CD4-positive, alpha-beta T cell treated with Interleukin-2 at 100 ng/mL for 4 hours (primary cell): ENCODE data around the gene LYZL2.
A peak's percentile ranks its signal among the peaks of the same experiment; 100 is the strongest.
"Not testable (repeated sequence)": the region's sequence is repeated elsewhere in the genome, so short reads cannot be mapped to it uniquely, and the experiment has no call there.

Source experiments
- DNase-seq: peaks from one replicate; pipeline ENCODE4 v3.0.0-alpha.2; 2020; ENCODE audit warnings: low spot score

The LYZL2 gene

GRCh38 chr10:30639946-30640786, 10.6 kb upstream of the LYZL2 start:
- DNase-seq: peak; percentile 54

DNA sequence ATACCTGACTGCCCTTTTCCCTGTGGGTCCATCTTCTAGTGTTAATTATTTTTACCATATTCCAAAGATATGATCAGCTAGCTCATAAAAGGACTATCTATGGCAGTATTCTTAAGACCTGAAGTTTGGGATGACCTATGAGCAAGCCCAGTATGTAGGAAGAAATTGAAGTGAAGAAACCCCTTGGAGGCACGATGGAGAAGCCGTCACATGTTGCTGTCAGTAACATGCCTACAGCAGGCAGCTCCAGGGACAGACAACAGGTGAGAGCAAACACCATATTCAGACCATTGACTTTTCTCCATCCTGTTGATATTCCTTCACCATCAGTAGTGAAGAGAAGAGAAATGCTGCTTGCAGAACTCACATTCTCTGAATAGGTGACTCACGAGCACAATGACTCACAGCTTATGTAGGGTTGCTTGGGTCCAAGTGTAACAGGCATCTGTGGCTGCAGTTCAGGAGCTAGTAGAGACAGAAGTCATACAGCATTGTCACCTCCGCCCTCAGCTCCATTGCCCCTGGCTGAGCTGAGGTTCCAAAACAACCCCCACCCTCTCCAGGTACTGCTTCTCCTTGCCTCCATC, 8.4 kb upstream of the LYZL2 start:
- DNase-seq: no peak

- no peak for DNase-seq
Measured at GRCh38 chr10:30631188-30631587, 1.6 kb upstream of the LYZL2 start.

GRCh38 chr10:30630571-30630970, 1.0 kb upstream of the LYZL2 start:
- DNase-seq: no peak

DNA sequence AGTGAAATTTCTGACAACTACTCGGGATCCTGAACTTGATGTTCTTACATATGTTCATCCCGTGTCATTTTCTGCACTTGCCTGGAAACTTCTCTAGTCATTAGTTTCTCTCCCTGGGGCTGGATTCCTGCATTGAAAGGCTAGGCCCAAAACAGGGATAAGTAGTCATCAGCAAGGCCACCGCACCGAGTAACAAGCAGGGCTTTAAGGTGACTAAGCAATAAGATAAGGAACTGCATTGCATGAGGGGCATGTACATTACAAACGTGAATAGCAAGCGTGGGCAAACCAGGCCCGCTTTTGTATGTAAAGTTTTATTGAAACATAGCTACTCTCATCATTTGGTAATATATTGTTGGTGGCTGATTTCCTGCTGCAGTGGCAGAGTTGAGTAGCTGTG, 977 bp downstream of the LYZL2 start:
- not testable (repeated sequence) for DNase-seq

GRCh38 chr10:30626837-30627236, 2.7 kb downstream of the LYZL2 start:
- not testable (repeated sequence) for DNase-seq

DNA sequence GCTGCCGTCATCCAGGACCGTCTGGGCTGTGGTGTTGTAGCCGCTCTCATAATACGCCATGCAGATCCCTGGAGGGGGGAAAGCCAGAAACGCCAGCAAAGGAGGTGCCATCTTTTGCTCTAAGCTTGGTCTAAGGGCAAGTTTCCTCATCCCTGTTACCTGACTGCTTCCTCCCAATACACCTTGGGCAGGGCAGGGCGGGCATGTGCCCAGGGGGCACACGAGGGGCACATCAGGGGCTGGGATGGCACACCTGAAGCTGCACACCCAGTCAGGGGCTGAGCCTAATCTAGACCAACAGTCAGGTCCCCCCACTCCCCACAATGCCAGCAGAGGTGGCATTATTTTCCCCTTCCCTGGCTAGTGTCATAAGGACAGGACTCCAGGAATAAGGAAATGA, 3.4 kb downstream of the LYZL2 start:
- DNase-seq: not testable (repeated sequence)

DNA sequence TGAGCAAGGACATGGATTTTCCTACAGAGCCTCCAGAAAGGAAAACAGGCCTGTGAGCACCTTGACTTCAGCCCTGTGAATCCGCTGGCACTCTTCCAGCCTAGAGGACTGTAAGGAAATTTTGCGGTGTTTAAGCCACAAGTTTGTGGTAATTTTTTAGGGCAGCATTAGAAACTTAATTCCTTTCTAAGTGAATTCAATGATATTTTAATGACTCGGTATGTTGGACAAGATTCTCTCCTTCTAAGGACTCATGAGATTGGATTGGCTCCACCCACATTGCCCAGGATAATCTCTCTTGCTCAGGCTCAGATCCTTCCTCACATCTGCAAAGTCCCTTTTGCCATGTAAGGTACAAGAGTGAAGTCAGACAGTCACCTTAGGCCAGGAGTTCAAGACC, 4.5 kb downstream of the LYZL2 start:
- DNase-seq: no peak

DNA sequence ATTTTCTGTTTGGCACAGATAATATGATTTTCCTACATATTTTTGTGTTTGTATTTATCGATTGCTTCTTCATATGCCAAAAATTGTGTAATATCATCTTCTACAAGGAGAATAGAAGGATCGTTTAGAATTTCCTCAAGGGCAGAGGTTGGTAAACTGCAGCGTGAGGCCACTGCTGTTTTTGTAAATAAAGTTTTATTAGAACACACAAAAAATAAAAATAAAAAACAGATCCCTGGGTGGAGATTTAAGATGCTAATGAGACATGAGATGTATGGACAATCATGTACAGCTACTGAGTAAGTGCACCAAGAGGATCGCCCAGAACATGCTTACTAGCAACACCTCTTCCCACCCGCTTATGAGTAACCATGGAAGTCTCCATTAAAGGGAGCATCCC, 9.6 kb downstream of the LYZL2 start:
- DNase-seq: no peak

DNA sequence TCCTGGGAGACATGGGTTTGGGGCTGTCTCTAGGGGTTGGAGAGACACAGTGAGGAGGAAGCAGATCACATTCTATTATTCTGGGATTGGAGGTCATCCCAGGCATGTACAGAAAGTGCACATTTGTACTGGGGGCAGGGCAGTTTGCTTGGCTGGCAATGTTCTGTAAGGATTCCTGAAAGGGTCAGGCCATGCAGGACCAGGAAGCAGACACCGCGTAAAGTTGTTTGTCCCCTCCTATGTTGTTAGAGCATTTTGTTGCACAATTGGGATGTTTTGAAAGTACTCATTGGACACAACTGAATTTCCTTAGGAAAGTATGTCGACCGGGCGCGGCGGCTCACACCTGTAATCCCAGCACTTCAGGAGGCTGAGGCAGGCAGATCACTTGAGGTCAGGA, 12.5 kb downstream of the LYZL2 start:
- no peak for DNase-seq

GRCh38 chr10:30611041-30611440, 18.5 kb downstream of the LYZL2 start:
- not testable (repeated sequence) for DNase-seq

DNA sequence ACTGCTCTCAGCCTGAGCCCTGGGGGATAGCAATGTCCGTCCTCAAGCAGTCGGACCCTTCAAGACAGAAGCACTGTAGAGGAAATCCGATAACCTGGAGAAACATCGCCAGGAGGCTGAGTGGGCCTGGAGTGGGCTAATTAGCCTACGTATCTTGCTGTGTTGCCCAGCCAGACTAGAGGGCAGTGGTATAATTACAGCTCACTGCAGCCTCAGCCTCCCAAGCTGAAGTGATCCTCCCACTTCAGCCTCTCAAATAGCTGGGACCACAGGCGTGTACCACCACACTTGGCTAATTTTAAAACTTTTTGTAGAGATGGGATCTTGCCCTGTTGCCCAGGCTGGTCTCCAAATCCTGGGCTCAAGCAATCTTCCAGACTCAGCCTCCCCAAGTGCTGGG, 21.7 kb downstream of the LYZL2 start:
- DNase-seq: no peak

DNA sequence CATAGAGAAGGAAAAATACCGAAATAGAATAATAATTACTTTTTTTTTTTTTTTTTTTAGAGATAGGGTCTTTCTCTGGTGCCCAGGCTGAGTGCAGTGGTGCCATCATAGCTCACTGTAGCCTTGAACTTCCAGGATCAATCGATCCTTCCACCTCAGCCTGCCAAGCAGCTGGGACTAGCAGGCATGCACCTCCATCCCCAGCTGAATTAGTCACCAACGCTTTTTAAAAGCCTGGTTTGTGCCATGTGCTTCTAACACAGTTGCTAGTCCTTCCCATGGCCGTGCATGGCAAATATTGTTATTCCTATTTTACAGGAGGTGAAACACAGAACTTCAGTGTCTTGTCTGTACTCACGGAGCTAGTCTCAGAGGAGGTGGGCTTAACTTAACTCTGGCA, 23.2 kb downstream of the LYZL2 start:
- no peak for DNase-seq

GRCh38 chr10:30605341-30606121, 24.0 kb downstream of the LYZL2 start:
- not testable (repeated sequence) for DNase-seq

- no peak for DNase-seq
Measured at GRCh38 chr10:30603589-30603988, 26.0 kb downstream of the LYZL2 start.

DNA sequence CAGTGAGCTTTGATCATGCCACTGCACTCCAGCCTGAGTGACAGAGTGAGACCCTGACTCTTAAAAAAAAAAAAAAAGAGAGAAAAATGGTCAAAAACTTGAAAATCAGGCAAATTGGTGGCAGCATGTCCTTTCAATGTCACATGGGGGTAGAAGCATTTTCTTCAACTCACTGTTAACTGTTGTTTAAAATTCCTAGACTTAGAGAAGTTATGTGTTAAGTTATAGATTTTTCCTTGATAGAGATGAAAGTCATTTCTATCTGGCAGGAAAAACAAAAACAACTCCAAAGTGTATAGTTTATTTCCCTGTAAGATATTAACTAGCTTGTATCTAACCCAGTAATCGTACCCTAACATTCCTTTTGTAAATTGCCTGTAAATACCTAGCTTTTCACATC, 26.8 kb downstream of the LYZL2 start:
- no peak for DNase-seq

GRCh38 chr10:30600005-30600404, 29.5 kb downstream of the LYZL2 start:
- no peak for DNase-seq

GRCh38 chr10:30598105-30598776, 31.3 kb downstream of the LYZL2 start:
- DNase-seq: no peak

GRCh38 chr10:30597433-30597824, 32.1 kb downstream of the LYZL2 start:
- DNase-seq: not testable (repeated sequence)

DNA sequence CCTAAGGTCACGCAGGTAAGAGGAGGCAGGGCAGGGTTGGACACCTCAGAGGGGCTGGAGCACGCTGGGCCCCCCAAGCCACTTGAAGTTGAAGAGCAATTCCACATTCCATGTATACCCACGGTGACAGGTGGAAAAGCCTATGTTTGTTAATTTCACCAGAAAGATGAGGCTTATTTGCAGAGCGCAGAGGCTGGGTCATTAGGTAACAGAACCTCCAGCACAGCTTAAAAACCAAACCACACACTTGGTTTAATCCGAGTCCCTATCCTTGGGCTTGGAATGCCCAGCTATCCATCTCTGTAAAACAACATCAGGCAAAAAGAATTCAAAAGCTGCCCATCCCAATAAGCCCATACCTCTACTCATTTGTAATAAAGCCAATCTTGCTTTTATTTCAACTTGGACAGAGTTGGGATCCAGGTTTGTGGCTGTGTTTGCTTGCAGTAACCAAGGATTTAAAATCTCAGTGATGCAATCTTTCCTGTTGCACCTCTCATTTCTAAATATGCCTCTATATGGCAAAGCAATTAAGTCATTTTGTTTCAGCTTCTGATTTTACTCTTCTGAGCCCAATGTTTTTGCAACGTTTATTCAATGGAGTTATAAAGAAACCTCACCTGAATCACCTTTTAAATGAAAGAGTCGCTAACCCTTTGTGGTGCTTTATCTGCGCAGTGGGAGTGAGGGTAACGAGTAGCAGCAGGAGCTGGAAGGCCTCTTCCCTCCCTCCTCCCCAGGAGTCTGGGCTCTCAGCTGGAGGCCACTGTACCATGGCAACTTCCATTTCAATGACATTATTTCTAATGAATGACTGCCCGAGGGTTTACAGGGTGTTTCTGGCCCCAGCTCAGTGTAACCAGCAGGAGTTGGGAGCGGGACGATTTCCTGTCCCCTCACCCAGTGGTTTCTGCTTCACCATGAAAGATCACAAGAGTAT, 32.8 kb downstream of the LYZL2 start:
- not testable (repeated sequence) for DNase-seq

DNA sequence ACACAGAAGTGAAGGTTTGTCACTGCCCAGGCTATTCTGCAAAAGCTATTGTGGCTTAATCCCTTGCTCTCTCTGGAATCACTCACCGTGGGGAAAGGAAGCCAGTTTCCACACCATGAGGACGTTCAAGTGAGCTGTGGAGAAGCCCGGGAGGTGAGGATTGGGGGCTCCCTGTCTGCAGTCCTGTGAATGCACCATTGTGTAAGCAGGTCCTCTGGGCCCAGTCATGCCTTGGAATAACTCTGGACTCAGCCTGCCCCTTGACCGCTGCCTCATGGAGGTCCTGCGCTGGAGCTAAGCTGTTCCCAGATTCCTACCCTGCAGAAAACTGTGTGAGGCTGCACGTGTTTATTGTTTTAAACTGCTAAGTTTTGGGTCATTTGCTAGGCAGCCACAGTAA, 33.5 kb downstream of the LYZL2 start:
- no peak for DNase-seq
